Erythroblast (primary cell): ENCODE results near the gene RTKN2.

Experiments
- GATA1 ChIP-seq: IDR thresholded peaks from 2 replicates; pipeline ENCODE4 v1.6.1; 2011; ENCODE audit warnings: low read depth, mild to moderate bottlenecking, control low read depth, low read length, moderate library complexity
- POLR2A ChIP-seq: IDR thresholded peaks from 2 replicates; pipeline ENCODE4 v1.6.1; 2011; ENCODE audit warnings: mild to moderate bottlenecking, low read length

DNA sequence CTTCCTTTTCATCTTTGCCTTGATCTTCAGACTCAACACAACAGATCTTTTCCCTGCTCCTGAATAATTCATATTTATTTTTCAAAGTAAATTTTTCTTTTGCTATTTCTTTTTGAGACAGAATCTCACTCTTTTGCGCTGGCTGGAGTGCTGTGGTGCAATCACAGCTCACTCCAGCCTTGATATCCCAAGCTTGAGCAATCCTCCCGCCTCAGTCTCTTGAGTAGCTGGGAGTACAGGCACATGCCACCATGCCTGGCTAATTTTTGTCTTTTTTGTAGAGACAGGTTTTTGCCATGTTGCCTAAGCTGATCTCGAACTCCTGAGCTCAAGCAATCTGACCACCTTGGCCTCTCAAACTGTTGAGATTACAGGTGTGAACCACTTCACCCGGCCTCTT is 9.2 kb downstream of the RTKN2 start:
- no peak for TF ChIP-seq POLR2A
- TF ChIP-seq GATA1, result no peak
